Kidney capillary endothelial cell (primary cell): ENCODE measurements around the gene NXPH3.
"Not testable (repeated sequence)": the region's sequence is repeated elsewhere in the genome, so short reads cannot be mapped to it uniquely, and the experiment has no call there.

Experiments used
- DNase-seq: peaks from one replicate; pipeline ENCODE4 v3.0.0-alpha.2; 2018; ENCODE audit warnings: low spot score

NXPH3 gene

DNA sequence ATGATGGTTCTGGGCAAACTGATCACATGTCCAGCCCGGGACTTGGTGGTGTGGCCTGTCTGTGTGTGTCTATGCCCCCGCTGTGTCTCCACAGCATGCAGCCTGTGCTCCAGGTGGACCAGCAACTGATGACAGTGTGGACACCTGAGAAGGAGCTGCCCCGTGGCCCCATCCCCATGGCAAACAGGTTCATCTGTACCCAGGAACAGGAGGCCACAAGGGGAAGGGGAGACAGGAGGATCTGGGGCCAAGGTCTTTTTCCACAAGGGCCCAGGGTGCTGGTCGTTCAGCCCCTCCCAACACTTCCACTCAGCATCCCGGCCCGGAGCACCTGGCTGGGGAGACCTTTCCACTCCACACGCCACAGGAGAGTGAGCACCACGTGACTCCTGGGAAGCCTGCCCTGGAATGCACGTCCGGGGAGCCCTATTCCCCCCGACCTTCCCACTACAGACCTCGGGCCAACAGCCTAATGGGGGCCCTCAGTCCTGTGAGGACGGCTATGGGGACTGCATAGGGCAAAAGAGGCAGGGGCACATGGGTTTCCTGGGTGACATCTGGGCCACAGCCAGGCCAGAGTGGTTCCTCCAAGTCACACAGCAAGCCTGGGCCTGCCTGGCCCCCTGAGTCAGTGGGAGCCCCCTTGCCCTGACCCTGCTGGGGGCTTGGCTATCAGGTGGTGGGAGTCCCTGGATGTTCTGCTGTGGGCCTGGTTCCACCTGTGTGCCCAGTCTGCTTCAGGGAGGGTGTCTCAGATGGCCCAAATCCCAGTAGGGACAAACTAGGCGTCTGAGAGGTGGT is 20.8 kb upstream of the NXPH3 start:
- DNase-seq = no peak

DNA sequence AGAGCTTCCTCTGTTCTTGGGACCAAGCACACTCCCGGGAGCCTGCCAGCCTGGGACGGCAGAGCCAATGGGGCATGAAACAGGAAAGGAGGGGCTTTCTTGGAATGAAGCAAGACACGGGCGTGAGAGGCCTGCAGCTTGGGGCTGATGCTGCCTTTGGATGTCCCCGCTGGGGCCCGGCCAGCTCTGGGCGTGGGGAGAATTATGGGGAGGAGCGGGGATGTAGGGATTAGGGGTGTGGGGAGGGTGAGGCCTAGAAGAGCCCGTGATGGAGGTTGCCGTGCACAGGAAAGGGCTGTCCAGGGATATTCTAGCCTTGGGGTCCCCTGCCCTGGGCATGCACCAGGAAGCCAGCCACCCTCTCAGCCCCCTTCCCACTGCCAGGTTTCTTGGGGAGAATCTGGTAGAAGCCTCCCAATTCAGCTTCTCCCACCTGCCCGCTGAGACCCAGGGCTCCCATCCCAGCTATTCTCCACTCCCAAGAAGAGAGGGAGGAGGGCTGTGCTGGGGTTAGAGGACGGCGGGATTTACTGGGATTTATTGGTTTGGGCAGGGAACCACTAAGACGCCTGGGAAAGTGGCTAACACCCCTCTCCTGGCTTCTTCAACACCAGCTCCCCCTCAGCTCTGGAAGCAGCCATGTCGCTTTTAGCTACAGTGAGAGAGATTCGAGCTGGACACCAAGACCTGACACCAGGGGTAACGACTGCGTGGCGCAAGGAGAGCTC is 20.0 kb upstream of the NXPH3 start:
- no peak for DNase-seq

DNA sequence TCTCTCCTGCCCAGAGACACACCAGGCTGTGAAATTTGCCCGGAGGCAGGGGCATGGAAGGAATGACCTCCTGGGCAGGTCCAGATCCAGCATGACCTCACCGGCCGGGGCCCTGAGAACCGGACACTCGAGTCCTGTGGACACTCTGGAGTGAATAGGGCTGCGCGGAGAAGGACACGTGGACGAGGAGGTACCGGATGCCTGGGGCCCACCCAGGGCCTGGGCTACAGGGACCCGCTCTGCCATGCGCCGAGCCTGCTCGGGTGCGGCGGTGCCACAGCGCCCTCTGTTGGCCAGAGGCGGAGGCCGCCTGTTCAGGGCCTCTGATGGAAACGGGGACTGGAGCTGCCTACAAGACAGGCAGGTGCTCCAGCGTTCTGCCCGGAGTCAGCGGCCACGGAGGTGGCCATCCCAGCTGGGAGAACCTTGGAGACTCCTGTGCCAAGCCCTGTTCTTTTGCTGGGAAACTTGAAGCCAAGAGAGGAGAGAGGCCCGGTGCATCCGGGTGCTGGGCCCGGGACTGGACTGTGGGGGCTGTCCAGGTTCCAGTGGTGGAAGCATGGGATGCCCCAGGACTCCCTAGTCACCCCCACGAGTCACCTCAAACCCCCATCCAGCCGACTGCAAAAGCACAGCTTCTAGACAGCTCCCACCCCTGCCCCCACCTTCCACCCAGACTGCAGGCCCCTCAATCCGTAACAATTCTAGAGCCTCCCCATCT is 19.3 kb upstream of the NXPH3 start:
- peak; percentile 63 for DNase-seq

DNA sequence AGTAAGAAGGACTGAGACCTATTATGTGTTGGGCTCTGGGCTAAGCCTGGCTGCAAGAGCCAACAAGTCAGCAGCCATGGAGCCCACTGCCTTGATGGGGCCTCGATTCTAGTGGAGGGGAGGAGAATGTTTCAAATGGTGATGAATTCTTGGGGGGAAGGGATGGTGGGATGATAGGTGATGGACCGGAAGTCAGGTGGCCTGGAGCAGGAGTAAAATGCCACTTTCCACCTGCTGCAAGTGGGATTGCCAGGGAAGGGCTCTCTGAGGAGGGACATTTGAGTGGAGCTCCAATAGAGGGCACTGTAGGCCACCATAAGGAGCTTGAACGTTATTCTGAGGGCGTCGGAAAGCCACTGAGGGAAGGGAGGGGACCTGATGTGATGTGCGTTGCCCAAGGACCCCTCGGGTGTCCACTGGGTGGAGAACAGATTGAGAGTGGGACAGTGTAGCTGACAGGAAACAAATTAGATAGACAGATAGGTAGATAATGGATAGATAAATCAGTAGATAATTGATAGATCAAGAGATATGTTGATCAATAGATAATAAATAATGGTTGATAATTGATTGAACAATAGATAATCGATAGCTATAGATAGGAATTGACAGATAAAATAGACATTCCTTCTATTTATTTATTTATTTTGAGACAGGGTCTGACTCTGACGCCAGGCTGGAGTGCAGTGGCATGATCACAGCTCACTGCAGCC is 18.2 kb upstream of the NXPH3 start:
- peak; percentile 44 for DNase-seq

DNA sequence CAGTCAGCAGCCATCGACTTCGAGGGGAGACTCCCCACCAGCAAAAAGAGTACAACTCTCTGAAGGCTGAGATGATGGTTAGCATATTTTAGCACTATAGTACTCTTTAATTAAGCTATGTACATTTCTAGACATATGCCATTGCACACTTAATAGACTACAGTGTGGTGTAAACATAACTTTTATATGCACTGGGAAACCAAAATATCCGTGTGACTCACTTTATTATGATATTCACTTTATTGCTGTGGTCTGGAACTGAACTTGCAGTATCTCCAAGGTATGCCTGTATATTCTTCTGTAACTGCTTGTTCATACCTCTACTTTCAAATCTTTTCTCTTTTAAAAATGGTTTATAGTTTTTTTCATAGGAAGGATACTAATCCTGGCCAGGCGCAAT is 11.0 kb upstream of the NXPH3 start:
- DNase-seq = no peak

DNA sequence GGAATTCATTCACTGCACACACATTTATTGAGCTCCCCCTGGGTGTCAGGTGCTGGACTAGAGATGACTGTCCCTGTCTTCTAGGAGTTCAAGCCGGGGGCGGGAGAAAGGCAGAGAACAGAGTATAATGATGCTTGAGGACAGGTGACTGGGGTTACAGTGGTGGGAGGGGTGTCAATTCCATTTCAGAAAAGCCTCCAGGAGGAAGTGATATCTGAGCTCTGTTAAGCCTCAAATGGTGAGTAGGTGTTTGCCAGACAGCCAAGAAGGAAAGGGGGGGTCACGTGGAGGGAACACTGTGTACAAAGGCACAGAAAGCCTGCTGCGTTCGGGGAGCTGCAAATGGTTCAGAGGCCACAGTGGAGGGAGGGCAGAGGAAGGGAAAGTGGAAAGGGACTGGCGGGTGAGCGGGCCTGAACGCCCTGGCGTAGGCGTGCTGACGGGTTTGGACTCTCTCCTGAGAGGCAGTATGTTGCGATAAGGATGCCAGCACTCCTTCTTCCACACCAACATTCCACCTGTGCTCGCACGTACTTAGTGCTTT is 9.7 kb upstream of the NXPH3 start:
- no peak for DNase-seq

DNA sequence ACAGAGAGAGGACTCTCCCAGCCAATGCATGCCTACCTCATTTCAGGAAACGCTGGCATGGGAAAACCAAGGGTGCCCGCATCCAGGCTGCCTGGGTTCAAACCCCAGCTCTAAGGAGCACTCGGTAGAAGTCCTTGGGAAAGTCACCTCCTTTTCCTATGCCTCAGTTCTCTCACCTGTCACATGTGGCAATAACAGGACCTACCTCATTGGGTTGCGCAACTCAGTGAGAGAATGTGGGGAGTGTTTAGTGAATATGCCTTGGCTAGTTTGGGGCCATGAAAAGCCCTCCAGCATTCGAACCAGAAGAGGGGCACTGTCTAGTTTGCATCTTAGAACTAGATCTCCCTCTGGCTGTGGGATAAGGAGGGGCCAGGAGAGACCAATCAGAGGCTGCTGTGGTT is 9.0 kb upstream of the NXPH3 start:
- DNase-seq = no peak

DNA sequence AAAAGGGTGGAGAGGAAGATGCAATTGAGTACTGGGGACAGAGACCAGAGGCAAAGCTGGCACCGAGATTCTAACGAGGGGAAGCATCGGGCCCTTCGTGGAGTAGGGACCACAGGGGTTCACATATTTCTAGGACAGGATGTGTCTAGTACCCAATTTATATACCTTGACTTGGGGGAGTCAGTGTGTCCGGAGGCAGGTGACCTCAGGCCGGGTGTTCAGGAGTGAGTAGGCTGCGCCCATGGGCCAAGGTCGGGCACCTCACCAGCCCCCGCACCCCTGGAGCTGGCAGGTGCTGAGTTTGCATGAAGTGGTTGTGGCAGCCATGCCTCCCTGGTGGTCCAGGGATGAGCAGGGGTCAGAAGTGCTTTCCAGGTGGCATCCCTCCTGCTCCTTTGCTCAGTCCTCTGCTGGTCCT is 8.6 kb upstream of the NXPH3 start:
- no peak for DNase-seq

DNA sequence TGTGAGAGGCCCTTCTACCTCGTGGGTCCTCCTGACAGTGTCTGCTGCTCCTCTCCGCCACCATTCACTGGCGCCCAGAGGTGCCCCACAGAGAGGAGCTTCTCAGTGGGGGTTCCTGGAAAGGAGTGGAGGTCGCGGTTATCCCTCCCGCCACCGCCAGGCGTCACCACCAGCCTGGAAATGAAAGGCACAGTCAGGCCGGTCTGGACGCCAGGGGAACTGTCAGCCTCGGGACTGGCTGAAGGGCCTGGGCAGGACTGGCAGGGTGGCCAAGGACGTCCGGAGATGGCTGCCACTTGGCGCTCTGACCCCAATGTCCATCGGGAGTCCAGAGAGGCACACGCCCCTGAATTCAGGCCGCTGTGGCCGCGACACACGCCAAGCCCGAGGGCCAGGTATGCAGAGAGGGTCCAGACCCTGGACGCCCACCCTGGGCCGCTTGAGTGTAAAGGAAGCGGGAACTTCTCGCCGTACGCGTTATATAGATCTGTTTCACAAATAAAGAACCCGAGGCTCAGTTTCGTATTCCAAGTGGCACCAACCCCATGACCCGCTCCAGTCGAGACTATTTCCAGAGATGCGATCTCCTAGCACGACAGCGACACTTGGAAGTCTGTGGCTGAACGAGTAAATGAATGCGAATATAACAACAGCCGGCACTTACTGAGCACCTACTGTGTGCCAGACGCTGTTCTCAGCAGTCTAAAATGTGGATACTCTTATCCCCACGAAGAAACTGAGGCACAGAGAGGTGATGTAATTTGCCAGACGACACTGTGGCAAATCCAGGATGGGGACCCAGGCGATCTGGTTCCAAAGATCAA is 7.6 kb upstream of the NXPH3 start:
- peak; percentile 84 for DNase-seq

DNA sequence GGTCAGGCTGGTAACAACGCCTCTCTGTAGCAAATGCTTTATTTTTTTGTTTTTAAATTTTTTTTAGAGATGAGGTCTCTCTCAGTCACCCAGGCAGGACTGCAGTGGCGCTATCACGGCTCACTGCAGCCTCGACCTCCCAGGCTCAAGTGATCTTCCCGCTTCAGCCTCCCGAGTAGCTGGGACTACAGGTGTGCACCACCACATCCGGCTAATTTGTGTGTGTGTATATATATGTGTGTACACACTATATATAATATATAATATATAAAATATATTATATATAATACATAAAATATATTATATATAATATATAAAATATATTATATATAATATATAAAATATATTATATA is 7.0 kb upstream of the NXPH3 start:
- DNase-seq = not testable (repeated sequence)

DNA sequence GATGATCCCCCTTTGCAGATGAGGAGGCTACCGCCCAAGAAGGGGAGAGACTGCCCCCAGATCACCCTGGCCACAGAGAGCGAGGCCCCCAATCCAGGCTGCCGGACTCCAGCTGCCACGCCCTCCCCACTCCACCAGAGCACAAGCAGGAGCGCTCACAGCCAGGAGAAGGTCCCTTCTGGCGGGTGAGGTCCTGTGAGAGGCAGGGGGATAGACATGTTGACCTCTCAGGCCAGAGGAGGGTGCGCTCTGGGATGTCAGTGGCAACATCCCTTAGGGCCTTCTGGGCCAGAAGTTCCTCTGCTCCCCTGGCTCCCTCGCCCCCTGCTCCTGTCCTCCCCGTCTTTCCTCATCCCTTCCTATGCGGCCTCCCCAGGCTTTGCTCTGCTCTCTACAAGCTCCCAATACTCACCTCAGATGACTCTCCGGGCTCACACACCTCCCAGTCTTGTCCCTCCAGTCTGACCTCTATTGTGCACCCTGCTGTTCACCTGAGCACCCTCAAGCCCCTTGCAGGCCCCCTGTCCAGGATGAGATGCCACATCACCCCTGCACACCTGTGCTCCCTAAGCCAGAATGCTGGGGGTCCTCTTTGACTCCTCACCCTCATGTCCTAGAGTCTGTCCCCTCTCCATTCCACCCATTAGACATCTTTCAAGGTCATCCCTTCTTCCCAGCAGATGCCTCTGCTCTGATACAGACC is 5.0 kb upstream of the NXPH3 start:
- no peak for DNase-seq

DNA sequence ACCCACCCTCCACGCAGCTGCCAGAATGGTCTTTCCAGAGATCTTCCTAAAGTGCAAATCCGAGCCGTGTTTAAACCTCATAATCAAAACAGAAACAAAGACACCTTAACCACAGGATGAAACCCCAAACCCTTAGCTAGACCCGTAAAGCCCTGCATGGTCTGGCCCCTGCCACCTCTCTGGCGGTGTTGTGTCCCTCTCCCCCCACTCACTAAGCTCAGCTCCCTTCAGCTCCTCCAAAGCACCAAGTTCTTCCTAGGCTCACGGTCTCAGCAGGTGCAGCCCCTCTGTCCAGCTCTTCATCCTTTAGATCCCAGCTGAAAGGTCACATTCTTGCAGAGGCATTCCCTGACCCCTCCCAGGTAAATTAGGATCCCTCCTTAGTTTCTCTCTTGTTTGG is 4.4 kb upstream of the NXPH3 start:
- DNase-seq = no peak

DNA sequence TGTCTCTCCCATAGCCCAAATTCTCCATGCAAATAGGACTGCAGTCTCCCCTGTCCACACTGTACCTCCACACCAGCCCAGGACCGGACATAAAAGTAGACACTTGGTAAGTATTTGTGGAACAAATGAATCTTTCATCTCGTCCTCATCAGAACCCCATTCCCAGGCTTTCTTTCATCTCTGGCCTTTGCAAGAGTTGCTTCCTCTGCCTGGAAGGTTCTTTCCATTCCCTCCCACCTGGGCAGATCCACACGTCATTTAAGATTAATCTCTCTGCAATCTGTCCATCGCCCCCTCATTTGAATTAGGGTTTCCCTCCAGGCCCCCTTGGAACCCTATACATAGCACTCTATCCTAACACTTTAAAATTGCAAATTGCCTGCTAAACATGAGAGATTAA is 3.9 kb upstream of the NXPH3 start:
- DNase-seq = no peak

DNA sequence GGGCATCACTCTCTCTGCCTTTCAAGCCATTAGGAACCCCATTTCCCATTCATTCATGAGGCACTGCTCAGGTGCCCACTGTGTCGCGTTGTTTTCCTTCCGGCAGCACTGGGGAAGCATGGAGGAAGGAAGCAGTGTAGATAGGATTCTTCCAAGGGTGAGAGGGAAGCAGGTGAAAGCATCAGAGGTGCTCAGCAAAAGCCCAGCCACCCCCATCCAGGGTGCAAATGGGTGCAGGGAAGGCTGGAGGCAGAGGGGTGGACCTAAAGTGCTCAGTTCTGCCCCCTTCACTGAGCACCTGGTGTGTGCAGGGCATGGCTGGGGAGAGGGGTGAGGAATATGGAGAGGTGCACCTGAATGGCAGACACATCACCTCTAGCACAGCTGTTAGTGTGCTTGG is 3.4 kb upstream of the NXPH3 start:
- DNase-seq = no peak

DNA sequence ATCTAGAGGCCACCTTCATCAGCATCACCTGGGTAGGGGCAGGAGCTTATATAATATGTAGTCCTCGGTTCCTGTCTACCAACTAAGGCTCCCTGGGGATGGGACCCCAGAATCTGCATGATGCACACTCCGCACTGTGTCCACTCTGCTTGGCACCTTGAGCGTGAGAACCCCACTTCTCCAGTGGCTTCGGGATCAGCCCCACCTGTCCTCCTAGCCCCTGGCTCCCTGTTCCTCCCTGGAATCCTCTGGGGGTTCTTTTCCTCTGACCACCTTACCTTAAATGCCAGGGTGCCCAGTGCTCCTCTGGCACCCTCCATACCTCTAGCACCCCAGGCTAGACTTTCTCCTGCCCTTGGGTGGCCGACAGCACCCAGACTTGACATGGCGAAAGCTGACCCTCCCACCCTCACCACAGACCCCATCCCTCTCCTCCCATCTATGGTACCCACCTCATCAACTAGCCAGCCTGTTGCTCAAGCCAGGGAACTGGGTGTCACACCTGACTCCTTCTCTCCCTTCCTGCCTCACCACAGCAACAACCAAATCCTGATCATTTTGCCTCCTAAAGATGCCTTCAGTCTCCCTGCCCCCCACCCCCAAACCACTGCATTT is 2.8 kb upstream of the NXPH3 start:
- DNase-seq = no peak

DNA sequence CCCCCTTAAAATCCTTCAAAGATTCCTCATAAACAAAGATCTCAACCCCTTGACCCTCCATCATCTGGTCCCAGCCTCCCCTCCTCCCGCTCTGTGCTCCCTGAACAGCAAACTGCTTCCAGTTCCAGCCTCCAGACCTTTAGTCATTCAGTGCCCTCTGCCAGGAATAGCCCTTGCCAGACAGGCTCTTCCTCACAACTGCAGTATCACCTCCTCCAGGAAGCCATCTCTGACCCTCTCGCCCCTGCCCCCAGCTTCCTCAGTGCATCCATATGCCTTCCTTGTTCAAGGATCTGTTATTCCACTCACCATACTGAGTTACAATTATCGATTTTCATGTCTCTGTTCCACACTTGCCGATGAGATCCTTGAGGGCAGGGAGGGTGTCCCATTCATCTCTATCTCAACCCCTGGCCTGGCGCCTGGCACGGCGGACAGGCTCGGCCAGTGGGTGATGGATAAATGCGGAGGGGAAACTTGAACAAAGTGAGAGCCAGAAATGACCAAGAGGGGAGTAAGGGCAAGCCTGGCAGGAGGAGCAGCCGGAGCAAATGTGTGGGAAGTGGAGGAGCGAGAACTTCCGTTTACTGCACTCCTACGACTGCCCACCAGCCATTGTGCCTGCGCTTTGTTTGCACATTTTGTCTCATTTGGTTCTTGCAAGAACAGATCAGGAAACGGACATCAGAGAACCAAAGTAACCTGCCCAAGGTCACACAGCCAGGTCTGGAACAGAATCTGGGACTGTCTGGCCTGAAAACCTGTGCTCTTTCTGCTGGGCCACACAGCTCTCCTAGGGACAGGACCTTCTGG is 2.0 kb upstream of the NXPH3 start:
- DNase-seq = peak; percentile 56

DNA sequence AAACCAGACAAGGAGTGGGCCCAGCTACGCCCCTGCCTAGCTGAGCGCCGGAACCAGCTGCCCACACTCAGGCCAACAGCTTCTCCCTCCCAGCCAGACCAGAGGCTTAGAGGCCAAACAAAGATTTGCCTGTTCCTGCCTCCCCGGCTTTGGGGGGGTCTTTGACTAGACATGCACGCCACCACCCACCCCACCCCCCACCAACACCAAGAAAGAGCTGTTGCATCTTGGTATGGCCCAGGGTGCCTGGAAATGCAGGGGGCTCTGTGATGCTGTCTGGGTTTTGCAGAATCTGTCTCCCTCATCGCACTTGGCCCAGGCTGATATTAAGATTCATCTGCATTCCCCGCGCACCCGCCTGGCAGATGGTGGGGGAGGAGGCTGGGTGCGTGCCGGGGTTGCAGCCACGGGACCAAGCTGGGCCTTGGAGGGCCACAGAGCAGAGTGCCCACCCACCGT is 1.3 kb upstream of the NXPH3 start:
- no peak for DNase-seq

DNA sequence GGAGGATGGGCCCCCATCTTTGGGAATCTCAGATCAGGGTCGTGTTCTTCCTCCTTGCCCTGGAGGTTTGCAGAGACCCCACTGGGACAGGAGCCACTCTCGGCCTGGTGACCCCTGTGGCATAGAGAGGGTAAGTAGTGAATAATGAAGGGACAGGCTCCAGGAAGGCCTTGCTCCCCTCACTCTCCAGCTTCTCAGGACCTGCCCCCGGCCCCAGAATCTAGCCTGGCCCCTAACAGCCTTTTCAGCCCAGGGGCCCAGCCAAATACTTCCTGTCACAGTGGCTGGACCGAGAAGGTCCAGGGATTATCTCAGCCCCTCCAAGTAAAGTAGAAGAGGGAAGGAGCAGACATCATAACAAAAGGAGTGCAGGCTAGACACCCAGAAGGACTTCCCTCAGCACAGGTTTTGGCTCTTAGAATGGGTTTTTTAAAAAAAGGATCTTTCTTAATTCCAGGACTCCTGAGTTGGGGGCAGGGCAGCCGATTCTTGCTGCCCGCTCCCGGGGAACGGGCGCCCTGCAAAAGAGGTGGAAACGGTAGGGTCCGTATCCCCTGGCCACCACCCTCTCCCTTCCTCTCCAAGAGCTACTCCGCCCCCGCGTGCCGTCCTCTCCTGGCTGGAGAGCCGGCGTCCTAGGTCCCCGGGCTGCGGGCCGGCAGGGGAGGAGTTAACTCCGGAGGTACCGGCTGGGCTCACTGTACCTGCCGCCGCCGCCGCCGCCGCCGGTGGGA is 559 bp upstream of the NXPH3 start:
- no peak for DNase-seq
